ENCODE measurements around the gene VRK1.

VRK1 gene

DNA sequence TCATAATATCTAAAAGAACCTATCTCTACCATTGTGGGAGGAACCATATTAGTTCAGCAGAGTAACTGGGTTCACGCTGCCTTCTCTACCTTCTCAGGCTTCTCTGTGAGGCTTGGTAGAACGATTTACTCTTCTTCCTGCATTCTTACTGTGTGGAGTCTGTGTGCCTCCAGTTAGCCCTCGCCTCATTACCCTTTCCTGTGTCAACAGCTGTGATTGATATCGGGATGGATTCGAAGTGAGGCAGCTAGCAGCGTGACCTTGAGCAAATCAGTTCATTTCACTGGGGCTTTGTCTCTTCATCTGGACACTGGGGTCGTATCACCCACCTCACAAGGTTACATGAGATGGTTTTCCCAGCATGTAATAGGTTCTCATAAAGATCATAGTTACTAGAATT, 4.6 kb upstream of the VRK1 start:
- DNase-seq, result no peak

DNA sequence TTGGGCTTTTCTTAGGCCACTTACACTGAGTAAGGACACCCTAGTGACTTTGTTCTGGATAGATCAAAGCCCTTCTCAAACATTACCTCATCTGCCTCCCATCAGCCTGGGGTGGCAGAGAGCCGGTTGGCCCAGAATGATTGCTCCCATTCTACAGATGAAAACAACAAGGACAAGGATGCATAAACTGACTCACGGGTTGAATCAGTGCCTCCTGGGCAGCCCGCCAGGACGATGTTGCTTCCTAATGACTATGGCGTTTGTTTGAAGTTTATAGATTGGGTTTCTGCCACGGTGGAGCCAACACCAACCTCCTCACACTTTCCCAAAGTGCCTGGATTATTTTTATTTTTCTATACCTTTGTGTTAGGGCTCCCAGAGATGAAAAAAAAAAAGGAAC, 3.6 kb upstream of the VRK1 start:
- DNase-seq, result no peak

DNA sequence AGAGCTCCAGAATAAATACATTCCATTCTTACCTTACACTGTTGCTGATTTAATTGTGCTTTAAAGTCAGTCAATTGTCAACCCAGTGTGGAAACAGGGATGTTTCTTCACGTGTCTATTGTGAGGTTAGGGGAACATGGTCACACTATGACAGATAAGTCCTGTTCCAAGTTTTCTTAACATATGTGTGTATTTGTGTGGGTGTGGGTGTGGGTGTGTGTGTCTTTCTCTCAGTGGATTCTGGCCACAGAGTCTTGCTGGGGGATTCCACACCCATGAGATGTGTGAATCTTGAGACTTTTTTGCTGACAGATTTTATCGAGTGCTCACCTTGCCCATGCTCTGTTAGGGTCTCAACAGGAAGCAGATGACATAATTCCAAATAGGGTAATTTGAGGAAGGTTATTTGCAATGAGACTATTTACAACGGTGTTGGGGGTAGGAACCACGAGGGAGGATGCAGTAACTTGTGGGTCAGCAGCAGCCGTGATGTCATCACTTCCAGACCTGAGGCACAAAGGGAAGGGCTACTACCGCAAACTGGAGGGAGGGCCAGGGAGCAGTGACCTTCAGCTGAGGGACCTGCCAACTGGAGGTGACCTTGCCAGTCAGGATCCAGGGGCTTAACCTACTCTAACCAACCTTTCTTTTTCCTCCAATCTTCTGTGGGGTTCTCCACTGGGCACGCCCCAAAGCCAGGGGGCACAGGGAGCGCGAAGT, 1.9 kb upstream of the VRK1 start:
- no peak for DNase-seq

DNA sequence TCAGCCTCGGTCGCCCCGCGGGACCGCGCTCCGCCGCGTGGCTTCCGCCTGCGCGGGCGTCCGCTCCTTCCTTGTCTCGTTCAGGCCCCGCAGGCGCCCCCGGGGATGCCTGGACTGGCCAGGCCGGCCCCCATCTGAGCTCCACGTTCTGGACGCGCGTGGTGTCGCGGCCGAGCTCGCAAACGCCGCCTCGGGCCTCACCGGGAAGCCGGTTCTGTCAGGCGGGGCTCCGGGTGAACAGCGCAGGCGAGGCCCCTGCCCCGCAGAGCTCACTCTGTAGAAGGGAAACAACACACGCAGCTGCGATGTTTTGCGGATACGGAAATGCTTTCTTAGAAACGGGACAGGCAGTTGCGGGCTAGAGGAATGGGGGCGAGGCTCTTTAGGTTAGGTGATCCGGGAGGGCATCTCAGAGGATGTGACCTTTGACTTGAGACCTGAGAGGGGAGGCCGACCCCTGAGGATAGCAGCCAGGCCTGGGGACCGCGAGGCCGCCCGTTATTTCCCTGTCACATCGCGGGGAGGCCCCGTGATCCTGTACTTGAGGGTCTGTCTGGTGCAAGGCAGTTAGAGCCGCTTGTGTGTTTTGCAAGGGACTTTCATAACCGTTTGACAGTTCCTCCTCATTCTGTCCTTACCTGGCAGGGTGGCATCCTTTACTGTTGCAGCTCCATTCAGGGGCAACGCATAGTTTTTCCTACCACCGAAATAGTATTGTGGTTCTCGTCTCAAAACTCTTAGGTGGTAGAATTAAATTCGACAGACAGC, 584 bp downstream of the VRK1 start:
- peak; percentile 24 for DNase-seq

DNA sequence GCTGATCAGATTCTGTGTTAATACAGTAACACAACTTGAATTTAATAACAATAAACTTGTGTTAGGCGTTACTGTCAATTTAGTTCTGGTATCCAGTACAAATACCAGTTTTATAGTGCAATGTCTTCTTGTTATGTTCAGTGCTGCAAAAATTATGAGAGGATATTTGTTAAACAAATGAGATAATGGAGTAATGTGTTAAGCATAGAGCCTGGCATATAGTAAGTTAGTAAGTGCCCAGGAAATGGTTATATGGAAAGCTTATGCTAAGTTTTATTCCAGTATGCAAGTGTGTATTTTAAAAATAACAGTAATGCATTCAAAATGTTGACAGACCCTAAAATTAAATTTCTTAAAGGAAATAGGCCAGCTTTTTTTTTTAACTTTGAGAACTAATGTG, 1.8 kb downstream of the VRK1 start:
- DNase-seq, result no peak

DNA sequence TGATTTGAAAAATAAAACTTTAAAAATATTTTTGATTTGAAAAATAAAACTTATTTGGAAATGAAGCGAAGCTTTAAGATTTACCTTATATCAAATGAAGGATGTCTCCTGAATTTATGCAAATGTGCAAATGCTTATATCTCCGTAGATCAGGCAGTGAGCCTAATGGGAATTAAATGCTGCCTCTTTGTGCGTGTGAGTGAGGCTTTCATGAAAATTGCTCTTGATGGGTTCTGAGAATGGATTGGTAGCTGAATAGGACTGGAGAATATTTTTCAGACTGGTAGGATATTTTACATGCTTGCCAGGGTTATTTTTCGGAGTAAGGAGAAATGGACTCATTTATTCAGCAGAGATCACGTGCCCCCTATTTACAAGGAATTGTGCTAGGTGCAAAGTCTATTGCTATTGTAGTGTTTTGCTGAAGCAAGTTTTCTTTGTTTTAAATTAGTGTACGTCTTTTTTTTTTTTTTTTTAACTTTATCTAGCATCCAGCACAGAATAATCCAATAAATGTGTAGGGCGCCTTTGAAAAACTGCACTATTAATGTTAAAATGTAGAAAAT, 2.4 kb downstream of the VRK1 start:
- no peak for DNase-seq

DNA sequence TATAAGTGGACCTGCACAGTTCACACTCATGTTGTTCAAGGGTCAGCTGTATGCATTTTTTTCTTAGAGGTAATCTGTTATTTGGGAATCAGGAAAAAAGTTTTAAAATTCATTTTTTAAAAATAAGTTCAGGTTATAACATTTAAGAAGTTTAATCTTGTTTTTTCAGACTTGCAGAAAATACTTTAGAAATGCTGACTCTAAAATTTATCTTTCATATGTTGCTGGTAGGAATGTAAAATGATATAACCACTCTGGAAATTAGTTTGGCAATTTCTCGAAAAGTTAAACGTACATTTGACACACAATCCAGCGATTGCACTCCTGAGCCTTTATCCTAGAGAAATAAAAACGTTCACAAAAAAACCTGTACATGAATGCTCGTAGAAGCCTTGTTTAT, 4.7 kb downstream of the VRK1 start:
- DNase-seq, result no peak

DNA sequence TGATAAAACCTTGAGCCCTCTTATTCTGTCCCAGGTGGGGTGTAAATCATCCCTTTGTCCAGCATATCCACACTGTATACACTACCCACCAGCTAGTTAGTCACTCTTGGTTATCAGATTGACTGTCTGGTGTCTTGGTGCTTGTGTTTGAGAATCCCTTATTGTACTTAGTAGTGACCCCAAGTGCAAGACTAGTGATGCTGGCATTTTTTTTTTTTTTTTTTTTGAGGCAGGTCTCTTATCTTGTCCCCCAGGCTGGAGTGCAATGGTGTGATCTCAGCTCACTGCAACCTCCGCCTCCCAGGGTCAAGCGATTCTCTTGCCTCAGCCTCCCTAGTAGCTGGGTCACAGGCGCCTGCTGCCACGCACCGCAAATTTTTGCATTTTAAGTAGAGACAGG, 5.8 kb downstream of the VRK1 start:
- DNase-seq, result no peak

DNA sequence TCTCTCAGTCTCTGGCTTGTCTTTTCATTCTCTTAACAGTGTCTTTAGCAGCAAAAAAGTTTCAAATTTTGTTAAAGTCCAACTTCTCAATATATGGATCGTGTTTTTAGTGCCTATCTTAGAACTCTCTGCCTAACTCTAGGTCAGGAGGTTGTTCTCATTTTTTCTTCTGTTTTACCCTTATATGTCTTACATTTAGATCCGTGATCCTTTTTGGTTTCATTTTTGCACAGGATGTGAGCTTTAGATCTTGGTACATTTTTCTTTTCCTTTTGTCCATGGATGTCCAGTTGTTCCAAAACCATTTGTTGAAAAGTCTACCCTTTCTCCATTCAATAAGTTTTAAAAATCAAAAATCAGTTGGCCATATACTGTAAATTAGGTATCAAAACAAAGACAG, 6.8 kb downstream of the VRK1 start:
- DNase-seq, result no peak

DNA sequence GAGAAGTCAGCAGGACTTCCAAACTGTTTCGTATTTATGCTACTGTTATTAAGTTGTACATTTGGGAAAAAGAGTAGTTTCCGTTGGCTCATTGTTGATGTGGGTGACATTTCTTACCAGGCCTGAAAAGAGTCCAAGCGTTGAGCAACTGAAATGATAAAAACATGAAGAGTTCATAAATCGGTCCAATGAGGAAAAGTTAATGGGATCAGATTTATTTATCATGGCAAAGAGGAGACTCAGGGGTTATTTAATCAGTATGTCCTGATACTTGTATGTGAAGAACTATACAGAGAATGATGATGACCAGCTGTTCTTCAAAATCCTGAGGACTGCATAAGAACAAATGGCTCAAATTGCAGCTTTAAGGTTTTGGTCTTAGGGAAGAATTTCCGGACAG, 7.7 kb downstream of the VRK1 start:
- DNase-seq, result no peak

DNA sequence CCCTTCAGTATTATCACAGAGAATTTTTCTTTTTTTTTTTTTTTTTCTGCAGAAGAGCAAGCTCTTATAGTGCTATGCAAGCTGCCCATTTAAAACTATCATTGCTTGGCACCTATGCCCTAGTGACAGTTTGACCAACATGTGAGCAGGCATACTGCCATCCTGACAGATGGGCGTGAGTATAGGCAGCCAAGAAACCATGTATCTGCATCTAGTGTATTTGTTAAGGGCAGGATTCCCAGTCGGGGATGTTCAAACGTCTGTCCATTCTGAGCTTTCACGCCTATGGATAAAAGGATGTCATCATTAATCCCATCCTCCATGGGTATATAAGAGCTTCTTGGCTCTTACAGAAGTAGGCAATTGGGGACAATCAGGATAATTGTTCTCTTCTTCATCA, 8.8 kb downstream of the VRK1 start:
- peak; percentile 3 for DNase-seq

DNA sequence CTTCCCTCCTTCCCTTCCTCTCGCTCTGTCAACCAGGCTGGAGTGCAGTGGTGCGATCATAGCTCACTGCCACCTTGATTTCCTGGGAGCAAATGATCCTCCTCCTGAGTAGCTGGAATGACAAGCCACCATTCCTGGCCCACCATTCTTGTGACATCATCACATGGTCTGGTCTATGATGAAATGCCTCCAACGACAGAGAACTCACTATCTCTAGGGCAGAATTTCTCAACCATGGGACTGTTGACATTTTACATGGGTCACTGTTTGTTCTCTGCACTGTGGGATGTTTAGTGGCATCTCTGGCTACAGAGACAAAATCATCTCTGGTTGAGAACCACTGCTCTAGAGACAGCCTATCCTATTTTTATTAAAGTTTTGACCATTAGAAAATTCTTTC, 9.7 kb downstream of the VRK1 start:
- DNase-seq, result no peak

DNA sequence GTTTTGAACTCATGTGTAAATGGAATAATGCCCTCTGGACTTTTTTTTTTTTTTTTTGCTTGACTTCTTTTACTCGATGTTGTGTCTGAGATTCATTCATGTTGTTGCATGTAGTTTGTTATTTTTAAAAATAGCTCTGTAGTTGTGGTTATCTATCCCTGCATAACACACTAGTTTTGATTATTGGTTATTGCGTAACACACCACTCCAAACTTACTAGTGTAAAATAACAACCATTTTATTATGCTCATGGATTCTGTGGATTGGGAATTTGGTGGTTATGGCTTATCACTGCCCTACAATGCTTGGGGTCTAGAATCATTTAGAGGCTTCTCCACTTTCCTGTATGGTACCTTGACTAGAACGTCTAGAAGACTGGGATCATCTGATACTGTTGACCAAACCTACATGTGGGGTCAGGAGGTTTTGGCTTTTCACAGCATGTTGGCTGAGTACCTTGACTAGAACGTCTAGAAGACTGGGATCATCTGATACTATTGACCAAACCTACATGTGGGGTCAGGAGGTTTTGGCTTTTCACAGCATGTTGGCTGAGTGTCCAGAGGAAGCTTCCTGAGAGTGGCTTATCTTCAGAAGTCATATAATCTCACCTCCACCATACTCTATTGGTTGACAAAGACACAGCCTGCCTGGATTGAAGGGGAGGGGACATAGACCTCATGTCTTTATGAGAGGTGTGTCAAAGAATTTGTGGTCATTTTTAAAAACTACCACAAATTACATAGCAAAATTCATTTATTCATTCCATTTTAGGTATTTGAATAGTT, 11.6 kb downstream of the VRK1 start:
- DNase-seq, result no peak

DNA sequence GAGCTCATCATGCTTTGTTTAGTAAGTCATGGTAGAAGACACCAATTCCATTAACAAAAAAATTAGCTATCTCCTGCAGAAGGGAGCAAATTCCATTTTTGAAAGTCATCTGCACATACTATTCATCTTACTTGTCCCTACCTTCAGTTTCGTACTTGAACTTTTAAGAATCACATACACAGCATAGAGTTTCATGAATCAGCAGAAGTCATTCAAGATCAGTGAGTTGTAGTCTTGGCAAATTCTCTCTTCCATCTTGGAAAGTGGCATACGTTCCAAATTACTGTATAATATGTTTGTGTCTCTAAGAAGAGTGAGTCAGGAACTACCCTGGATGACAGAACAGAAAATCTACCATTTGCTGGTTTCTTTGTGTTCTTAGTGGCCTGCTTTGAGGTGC, 14.1 kb downstream of the VRK1 start:
- DNase-seq, result no peak

DNA sequence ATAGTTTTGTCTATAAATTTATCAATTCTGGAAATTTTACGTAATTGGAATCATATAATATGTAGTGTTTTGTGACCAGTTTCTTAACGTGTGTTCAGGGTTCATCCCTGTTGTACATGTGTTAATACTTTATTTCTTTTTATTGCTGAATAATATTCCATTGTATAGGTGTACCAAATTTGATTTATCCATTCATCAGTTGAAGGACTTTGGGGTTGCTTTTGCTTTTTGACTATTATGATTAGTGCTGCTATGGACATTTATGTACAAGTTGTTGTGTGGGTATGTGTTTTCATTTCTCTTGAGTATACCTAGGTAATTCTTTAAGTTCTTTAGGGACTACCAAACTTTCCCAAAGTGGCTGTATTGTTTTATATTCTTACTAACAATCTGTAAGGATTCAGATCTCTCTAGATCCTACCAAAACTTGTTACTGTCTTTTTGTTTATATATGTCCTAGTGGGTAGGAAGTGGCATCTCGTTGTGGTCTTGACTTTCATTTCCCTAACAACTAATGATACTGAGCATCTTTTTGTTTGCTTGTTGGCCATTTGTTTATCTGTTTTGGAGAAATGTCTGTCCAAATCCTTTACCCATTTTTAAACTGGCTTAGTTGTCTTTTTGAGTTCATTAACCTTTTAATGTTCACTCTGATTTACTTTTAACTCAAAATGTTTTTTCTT, 14.9 kb downstream of the VRK1 start:
- no peak for DNase-seq

DNA sequence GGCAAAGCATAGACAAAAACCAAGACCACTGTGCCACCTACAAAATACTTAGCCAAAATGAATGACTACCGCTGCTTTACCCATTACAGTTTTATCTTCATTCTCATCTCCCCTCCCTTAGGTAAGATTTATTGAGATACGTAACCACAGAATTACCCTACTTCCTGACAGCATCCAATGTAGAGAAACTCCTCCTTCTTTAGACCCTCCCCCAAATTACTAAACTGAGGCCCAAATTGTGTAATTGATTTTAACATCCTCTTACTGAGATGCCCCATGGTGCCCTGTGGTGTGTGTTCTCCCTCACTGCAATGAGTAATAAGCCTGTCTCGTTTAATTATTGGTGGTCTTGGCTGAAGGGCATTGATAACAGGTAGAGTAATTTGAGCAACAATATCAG, 19.1 kb downstream of the VRK1 start:
- DNase-seq, result no peak

DNA sequence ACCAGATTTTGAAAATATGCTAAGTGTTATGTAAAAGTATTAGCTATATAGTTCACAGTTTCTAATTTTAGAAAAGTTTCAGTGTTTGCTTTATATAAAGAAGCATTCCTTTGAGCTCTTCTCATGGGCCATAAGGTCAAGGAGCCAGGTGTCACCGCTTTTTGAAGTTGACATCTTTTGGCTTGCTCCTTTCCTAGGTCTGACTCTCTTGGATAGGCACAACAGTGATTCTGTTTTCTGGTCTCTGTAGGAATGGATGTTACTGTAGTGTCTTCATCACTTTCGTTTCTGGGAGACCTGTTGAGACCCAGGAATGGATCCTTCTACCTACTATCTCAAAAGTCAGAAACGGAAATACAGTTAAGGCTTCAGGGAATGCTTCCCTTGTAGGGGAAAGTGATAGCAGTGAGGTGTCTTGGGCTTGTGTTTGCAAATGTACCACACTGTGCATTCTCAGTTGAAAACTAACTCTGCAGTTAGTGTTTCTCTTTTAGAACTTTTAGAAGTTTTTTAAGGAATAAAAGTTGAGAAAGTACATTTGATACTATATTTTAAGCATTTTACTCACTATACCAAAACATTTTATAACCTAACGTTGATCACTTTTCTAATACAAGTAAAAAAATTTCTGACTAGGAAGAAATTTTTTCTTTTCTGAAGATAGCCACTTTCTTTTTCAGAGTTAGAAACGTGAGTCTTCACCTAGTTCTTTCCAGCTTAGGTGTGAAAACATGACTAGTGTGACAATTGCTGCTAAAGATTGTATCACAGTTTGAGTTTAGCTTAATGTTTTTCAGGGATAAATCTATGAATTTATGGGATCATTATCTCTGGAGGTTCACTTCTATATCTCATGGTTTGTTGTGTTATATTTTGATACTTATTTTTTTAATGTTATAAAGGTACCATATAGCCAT, 20.8 kb downstream of the VRK1 start:
- DNase-seq, result no peak

DNA sequence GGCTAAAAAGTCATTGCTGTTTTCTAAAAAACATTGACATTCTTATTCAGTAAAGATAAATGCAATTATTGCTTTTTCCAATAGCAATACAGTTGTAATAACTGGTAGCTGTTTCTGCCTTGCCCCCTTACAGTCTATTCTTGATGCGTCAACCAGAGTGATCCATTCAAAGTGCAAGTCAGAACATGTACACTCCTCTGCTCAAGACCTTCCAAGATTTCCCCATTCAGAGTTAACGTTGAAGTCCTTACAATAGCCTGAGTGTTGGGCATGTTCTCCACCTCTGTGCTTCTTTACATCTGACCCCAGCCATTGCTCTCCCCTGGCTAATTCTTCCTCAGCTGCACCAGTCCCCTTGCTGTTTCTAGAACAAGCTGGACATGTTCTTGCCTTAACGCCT, 24.3 kb downstream of the VRK1 start:
- no peak for DNase-seq

DNA sequence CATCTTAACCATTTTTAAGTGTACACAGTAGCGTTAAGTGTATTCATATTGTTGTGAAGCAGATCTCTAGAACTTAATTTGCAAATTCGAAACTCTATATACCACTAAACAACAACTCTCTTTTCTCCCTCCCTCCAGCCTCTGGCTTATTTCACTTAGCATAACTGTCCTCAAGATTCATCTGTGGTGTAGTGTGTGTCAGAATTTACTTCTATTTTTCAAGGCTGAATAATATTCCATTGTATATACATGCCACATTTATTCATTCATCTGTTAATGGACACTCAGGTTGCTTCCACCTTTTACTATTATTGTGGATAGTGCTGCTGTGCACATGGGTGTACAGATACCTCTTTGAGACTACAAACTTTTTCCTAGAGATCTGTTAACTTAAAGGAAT, 26.5 kb downstream of the VRK1 start:
- no peak for DNase-seq

DNA sequence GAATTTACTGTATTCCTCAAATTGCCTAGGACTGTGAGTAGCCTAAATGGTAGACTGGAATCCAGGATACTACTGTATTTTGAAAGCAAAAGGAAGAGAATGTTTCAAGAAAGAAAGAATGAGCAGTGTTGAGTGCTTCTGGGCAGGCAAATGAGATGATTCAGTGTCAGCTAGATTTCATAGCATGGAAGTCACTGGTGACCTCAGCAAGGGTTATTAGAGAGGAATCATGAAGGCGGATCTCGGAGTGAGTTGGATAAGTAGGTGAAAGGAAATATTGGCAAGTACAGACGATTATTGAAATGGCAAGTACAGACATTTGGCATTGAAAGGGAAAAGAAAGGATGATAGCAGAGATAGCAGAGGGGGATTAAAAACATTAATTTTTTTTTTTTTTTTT, 27.1 kb downstream of the VRK1 start:
- DNase-seq, result no peak

DNA sequence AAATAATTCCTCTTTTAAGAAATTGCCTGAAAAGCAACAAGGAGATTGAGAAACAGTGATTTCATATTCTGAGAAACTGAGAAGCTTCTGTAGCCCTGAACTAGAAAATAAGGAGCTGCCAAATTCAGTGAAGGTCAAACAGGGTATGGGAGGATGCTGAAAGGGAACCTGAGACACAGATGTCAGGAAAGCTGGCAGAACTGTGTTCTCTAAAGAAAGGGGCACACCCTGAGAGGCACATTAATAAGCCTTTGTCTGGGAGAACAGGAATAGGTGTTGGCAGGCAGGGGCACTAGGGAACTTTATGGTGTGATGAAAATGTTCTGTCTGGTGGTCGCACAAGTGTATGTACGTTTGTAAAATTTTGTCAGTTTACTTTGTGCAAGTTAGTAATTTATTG, 29.6 kb downstream of the VRK1 start:
- DNase-seq, result peak; percentile 3

DNA sequence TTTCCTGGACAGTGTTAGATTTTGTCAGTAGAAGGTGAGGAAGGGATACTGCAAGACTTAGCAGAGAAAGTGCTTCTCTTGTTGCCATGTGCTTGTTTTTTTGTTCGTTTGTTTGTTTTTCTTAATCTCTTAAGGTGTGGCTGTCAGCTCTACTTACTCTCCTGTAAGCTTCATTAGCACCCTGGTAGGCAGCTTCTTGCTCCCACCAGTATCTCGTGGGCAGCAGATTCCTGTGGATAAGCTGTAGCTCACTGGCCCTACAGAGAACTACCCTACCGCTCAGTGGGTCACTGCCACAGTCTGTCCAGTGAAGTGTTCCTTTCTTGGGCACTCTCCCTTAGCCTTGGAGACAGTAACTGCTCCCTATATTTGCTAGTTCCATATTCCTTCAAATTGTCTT, 30.1 kb downstream of the VRK1 start:
- no peak for DNase-seq

Data from NCI-H345 (cell line).